ENCODE results near the gene TRIP10. TPM values are rescaled to one million over a fixed set of nuclear protein-coding genes. Genes with fewer than 3 reads are reported as not detected.
"Not testable (repeated sequence)": the region's sequence is repeated elsewhere in the genome, so short reads cannot be mapped to it uniquely, and the experiment has no call there.

TRIP10 gene
- total RNA-seq, 2 donors from 2014 or later = 49.0 to 68.4 TPM

DNA sequence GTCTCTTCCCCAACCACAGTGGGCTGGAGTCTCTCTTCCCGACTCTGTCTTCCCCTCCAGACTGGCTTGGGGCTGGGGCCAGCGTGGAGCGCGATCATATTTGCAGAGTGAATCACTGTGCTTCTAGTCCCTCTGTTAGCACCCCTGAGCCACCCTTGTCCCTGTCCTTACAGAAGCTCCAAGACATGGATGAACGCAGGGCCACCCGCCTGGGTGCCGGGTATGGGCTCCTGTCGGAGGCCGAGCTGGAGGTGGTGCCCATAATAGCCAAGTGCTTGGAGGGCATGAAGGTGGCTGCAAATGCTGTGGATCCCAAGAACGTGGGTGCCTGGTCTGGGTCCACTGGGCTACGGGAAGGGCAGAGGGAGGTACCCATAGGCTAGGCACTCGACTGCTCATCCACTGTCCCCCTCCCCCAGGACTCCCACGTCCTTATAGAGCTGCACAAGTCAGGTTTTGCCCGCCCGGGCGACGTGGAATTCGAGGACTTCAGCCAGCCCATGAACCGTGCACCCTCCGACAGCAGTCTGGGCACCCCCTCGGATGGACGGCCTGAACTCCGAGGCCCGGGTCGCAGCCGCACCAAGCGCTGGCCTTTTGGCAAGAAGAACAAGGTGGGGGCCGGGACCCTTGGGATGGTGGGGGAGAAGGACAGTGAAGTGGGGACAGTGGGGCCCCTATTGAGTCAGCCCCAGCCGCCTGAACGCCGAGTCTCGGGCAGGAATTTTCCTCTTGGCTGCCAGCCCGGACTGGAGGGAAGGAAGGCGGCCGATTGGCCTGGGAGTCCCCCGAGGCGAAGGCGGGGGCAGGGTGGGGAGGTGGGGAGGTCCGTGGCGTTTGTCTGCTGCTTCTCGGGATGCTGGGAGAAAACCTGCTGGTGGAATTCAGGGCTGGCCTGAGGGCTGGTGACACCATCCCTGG, 5.2 kb downstream of the TRIP10 start:
- ATAC-seq (replicated peaks in 1 of 2) (no peak), DNase-seq (no peak)
- Mint-ChIP-seq H3K36me3 (ENCODE audit: insufficient read depth in 2 of 2) (peaks cover 10 to 22% of the 10 kb centered on the region in 2 donors), H3K27ac (no peak overlapping the region), H3K27me3 (ENCODE audit: low read depth) (no peaks in the 10 kb centered on the region), H3K4me3 (no peak overlapping the region), H3K4me1 (ENCODE audit: low read depth) (peaks cover 11% of the 10 kb centered on the region), H3K9me3 (no peaks in the 10 kb centered on the region)

DNA sequence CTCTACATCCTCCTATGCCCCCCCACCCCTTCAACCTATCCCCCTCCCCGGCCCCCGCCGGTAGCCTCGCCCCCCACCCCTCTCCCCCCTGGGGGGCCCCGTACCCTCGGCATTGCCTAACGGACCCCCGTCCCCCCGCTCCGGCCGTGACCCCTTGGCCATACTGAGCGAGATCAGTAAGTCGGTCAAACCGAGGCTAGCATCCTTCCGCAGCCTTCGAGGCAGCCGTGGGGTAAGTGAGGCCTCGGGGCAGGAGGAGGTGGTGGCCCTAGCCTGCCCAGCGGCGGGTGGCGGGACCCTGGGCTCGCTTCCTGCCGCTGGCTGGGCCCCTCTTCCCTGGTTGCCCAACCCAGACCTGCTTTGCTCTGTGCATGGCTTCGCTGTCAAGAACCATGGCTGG, 6.5 kb downstream of the TRIP10 start:
- Mint-ChIP-seq H3K4me1 (ENCODE audit: low read depth) (peaks cover 8% of the 10 kb centered on the region), H3K4me3 (no peak overlapping the region), H3K9me3 (no peaks in the 10 kb centered on the region), H3K36me3 (ENCODE audit: insufficient read depth in 2 of 2) (peaks cover 8 to 24% of the 10 kb centered on the region in 2 donors), H3K27ac (no peak overlapping the region), H3K27me3 (ENCODE audit: low read depth) (no peaks in the 10 kb centered on the region)
- no peak for ATAC-seq (replicated peaks in 1 of 2)
- DNase-seq = no peak

DNA sequence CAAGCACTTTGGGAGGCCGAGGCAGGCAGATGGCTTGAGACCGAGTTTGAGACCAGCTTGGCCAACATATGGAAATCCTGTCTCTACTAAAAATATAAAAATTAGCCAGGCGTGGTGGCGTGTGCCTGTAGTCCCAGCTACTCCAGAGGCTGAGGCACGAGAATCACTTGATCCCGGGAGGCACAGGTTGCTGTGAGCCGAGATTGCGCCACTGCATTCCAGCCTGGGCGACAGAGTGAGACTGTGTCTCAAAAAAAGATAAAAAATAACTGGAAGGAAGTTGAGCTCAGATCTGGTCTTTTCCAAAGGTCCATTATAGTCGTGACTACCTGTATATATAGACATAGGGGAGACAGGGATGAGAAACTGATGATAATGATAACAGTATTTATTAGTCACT, 9.1 kb downstream of the TRIP10 start:
- not testable (repeated sequence) for H3K9me3 Mint-ChIP-seq; H3K27ac Mint-ChIP-seq; DNase-seq; ATAC-seq (replicated peaks in 1 of 2); H3K27me3 Mint-ChIP-seq (ENCODE audit: low read depth); H3K4me3 Mint-ChIP-seq; H3K4me1 Mint-ChIP-seq (ENCODE audit: low read depth)
- peaks cover 9 to 25% of the 10 kb centered on the region in 2 donors for H3K36me3 Mint-ChIP-seq (ENCODE audit: insufficient read depth in 2 of 2)

DNA sequence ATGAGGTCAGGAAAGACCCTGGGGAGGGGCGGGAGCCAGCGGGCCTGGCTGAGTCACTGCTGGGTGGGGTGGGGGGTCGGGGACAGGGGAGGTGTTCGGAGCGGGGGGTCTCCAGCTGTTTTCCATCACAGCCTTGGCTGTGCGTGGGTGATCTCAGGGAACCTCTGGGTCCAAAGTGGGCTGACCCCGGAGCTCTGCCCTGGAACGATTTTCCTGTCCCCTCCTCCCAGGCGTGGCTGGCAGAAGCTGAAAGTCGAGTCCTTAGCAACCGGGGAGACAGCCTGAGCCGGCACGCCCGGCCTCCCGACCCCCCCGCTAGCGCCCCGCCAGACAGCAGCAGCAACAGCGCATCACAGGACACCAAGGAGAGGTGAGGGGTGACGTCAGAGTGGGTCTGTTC, 10.6 kb downstream of the TRIP10 start:
- H3K36me3 Mint-ChIP-seq (ENCODE audit: insufficient read depth in 2 of 2) = peaks cover 7 to 20% of the 10 kb centered on the region in 2 donors
- H3K4me1 Mint-ChIP-seq (ENCODE audit: low read depth) = peaks cover 10% of the 10 kb centered on the region
- no peak overlapping the region for H3K27ac Mint-ChIP-seq
- no peaks in the 10 kb centered on the region for H3K27me3 Mint-ChIP-seq (ENCODE audit: low read depth)
- ATAC-seq (replicated peaks in 1 of 2) (no peak), DNase-seq (no peak)
- H3K9me3 Mint-ChIP-seq = no peaks in the 10 kb centered on the region
- no peak overlapping the region for H3K4me3 Mint-ChIP-seq

DNA sequence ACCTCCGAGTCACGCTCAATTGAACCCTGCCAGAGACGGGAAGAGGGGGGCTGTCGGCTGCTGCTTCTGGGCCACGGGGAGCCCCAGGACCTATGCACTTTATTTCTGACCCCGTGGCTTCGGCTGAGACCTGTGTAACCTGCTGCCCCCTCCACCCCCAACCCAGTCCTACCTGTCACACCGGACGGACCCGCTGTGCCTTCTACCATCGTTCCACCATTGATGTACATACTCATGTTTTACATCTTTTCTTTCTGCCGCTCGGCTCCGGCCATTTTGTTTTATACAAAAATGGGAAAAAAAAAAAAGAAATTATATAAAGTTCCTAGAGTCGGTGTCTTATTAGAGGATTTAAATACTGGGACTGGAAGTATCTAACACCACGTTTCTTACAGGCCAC, 11.7 kb downstream of the TRIP10 start:
- DNase-seq (no peak), ATAC-seq (replicated peaks in 1 of 2) (no peak)
- Mint-ChIP-seq H3K4me1 (ENCODE audit: low read depth) (peaks cover 10% of the 10 kb centered on the region), H3K27ac (no peak overlapping the region), H3K36me3 (ENCODE audit: insufficient read depth in 2 of 2) (peaks cover 3 to 17% of the 10 kb centered on the region in 2 donors), H3K4me3 (no peak overlapping the region), H3K27me3 (ENCODE audit: low read depth) (no peaks in the 10 kb centered on the region), H3K9me3 (no peaks in the 10 kb centered on the region)

DNA sequence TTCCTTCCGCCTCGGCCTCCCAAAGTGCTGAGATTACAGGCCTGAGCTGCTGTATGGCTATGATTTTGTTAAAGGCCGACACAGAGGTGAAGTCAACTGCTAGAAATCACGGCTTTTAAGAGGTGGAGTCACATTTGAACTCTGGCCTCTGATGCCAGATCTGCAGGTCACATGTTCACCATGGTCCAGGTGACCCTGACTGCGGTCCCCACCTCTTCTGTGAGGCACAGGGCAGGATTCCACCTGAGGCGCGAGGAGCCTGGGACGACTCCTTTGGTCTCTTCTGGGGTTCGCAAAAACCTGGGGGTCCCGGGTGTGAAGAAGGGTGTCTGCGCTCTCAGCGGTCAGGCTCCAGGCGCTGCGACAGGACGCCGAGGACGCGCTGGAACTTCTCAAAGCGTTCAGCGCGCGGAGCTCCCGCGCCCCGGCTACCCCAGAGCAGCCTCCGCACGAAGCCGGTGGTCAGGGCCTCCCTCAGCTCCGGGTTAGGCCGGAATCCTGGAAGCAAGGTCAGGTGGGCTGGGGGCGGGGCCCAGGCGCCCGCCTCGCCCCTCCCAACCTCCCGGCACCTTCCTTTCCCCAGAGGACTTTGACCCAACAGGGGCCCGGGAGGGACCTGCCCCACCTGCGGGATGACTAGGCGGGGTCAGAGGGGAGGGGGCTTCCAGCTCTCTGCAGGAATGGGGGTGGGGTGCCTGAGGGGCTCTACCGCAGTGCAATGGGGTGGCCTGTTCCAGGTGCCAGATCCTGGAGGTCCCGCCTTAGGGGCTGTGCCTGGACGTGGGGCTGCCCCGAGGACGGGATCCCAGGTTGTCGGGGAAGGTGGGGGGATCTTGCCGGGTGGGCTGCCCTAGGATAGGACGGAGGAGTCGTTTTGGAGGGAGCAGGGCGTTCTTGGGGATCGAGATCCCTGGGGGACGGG, 13.0 kb downstream of the TRIP10 start:
- Mint-ChIP-seq H3K4me3 (peak overlapping the region in 1 of 2 donors; percentile 89), H3K4me1 (ENCODE audit: low read depth) (peaks cover 10% of the 10 kb centered on the region), H3K9me3 (no peaks in the 10 kb centered on the region), H3K36me3 (ENCODE audit: insufficient read depth in 2 of 2) (peaks cover 3 to 17% of the 10 kb centered on the region in 2 donors), H3K27ac (no peak overlapping the region), H3K27me3 (ENCODE audit: low read depth) (no peaks in the 10 kb centered on the region)
- ATAC-seq (replicated peaks in 1 of 2) = no peak
- no peak for DNase-seq

DNA sequence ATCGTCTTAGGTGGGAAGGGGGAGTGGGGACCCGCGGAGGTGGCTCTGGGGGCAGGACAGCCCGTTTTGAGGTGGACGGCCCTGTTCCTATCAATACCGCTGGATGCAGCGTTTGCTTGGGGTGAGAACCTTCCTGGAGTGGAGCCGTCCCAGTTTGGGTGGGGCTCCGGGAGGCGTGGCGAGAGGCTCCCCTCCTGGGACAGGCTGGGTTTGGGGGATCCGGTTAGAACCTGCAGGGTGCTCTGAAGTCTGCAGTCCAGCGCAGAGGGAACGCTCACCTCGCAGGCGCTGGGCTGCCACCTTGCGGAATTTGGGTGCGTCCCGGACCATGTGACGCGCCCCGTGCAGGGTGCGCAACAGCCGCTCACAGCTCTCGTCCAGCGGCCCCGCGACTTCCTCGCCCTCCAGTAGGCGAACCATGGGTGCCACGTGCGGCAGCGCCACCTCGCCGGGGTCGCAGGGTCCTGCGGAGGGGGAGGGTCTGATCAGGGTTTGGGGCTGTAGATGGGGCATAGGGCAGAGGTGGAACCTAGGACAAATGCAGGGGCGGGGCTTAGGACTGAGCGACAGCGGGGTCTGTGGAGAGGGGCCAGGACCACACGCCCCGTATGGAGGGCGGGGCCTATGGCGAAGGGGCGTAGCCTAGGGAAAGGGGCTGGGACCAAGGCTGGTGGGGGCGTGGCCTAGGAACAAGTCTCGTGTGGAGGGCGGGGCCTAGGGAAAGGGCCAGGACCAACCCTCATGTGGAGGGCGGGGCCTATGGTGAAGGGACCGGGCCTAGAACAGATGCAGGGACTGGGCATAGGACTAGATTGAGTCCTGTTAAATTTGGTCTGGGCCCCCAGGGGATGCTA, 13.9 kb downstream of the TRIP10 start:
- ATAC-seq (replicated peaks in 1 of 2) = peak; percentile 89 to 91
- Mint-ChIP-seq H3K27me3 (ENCODE audit: low read depth) (no peaks in the 10 kb centered on the region), H3K36me3 (ENCODE audit: insufficient read depth in 2 of 2) (peaks cover 3 to 17% of the 10 kb centered on the region in 2 donors), H3K4me3 (peak overlapping the region; percentile 68 to 89), H3K9me3 (no peaks in the 10 kb centered on the region), H3K27ac (no peak overlapping the region), H3K4me1 (ENCODE audit: low read depth) (peaks cover 16% of the 10 kb centered on the region)
- peak; percentile 86 to 87 for DNase-seq

DNA sequence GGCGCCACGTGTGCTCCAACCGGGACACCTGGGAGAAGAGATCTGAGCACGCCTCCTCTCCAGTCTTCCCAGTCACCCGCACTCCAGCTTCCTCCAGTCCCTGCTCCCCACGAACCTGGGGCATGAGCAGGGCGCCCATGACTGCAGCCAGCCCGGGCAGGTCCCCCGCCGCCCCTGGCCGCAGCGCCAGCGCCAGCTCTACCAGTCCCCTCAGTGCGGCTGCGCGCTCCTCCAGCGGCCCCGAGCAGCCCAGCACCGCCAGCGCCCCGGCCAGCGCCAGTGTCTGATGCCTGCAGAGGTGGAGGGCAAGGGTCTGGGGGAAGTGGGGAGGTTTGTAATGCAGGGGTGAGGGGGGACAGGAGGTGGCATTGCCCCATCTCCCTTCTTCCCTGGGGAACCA, 14.7 kb downstream of the TRIP10 start:
- H3K4me1 Mint-ChIP-seq (ENCODE audit: low read depth) = peaks cover 19% of the 10 kb centered on the region
- H3K36me3 Mint-ChIP-seq (ENCODE audit: insufficient read depth in 2 of 2) = peaks cover 6 to 21% of the 10 kb centered on the region in 2 donors
- H3K9me3 Mint-ChIP-seq = no peaks in the 10 kb centered on the region
- no peak for ATAC-seq (replicated peaks in 1 of 2)
- H3K27ac Mint-ChIP-seq = no peak overlapping the region
- DNase-seq = no peak
- no peaks in the 10 kb centered on the region for H3K27me3 Mint-ChIP-seq (ENCODE audit: low read depth)
- no peak overlapping the region for H3K4me3 Mint-ChIP-seq

DNA sequence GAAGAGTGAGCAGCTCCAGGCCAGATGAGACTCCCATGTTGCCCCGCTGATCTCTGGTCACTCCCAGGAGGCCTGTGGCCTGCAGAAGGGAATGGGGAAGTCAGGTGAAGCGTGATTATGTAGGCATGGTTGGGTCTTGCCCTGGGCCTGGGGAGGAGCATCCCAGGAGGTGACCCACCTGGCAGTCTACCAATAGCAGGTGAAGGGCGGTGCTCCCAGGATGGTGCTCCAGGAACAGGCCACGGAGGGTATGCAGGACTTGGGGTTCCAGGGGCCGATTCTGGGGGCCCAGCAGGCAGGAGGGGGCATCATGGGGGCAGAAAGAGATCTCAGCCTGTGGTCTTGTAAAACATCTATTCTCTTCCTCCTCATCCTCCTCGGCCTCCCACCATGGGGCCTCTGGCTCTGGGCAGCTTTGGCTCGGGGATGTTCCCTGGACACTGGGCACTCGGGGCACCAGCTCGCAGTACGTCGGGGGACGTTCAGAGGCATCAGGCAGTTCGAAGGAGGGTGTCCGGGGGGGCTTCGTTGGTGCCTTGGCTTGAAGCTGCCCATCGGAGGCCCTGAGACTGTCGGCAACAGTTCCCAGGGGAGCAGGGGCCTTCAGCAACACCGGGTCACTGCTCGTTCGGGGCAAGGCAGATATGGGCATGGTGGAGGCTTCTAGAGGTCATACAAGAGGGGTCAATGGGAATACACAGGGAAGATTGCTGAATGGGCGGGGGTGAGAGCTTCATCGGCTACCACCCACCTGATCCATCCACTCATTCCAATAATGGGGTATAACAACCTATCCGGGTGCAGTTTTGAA, 15.4 kb downstream of the TRIP10 start:
- H3K27ac Mint-ChIP-seq = no peak overlapping the region
- H3K4me3 Mint-ChIP-seq = no peak overlapping the region
- DNase-seq (no peak), ATAC-seq (replicated peaks in 1 of 2) (no peak)
- no peaks in the 10 kb centered on the region for H3K9me3 Mint-ChIP-seq
- H3K4me1 Mint-ChIP-seq (ENCODE audit: low read depth) = peaks cover 19% of the 10 kb centered on the region
- no peaks in the 10 kb centered on the region for H3K27me3 Mint-ChIP-seq (ENCODE audit: low read depth)
- peaks cover 6 to 14% of the 10 kb centered on the region in 2 donors for H3K36me3 Mint-ChIP-seq (ENCODE audit: insufficient read depth in 2 of 2)

DNA sequence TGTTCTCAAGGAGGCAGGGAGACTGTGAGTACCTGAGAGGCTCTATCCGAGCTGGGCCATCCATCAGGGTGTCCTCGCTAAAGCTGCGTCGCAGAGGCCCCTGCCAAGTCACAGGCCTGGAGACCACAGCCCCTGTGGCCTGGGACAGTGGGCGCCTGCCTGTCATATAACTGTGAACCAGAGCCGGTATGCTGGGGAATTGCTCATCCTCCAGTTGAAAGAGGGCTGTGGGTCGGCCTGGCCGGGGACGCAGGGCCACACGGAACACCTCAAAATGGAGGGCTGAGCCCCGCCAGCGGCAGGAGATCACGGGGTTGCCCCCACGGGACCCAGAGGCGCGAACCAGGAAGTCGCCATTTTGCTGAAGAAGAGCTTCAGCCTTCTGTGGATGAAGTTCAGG, 21.1 kb downstream of the TRIP10 start:
- Mint-ChIP-seq H3K9me3 (no peaks in the 10 kb centered on the region), H3K36me3 (ENCODE audit: insufficient read depth in 2 of 2) (peaks cover 3 to 8% of the 10 kb centered on the region in 2 donors), H3K4me1 (ENCODE audit: low read depth) (peaks cover 13% of the 10 kb centered on the region), H3K27ac (no peak overlapping the region), H3K27me3 (ENCODE audit: low read depth) (no peaks in the 10 kb centered on the region), H3K4me3 (no peak overlapping the region)
- DNase-seq = no peak
- no peak for ATAC-seq (replicated peaks in 1 of 2)

DNA sequence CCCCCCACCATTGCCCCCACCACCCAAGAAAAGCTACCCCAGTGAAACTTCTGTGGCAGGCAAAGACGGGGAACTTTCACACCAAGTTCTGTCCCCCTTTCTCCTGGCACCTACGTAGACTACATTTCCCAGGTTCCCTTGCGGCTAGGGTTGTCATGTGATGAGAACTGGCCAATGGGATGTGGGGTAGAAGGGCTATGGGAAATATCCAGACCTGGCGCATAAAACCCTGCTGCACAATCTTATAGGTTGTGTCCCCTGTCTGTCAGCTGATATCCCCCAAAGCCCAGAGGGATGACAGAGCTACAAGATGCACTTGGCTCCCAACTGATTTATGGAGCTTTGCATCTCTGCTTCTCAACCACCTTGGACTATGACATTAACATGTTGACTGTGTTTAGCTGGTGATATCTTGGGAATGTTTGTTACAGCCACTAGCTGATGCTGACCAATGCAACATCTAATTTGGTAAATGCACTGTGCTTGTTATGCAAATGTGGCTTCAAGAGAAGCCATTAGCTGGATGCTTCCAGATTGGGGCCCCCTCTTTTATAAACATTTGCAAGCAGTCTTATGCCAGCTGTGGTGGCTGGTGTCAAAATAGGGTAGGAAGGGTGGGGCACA, 21.7 kb downstream of the TRIP10 start:
- ATAC-seq (replicated peaks in 1 of 2) (peak in 1 of 2 donors; percentile 54), DNase-seq (peak; percentile 22 to 32)
- Mint-ChIP-seq H3K4me3 (no peak overlapping the region), H3K27me3 (ENCODE audit: low read depth) (no peaks in the 10 kb centered on the region), H3K9me3 (no peaks in the 10 kb centered on the region), H3K4me1 (ENCODE audit: low read depth) (peaks cover 19% of the 10 kb centered on the region), H3K36me3 (ENCODE audit: insufficient read depth in 2 of 2) (peaks cover 4 to 8% of the 10 kb centered on the region in 2 donors), H3K27ac (no peak overlapping the region)

All from activated T-cell treated with anti-CD3 and anti-CD28 coated beads, Interleukin-2, amount 50 U/mL, for 72 hours (primary cell).